K562 (cell line): ENCODE data around the gene CELA1. TPM values are rescaled to one million over a fixed set of nuclear protein-coding genes. Genes with fewer than 3 reads are reported as not detected.

Experiments
- ATAC-seq: fragments of 200-7000 bp; cut with Tn5 transposase; 3 replicates; pipeline ENCODE4 v1.9.1; 2020; ENCODE audit warnings: moderate library complexity
- BruUV-seq: library from RNA; stranded (reverse); fragments of 400-500 nt; replicated peaks from 2 replicates; lab custom pipeline; 2021; lab: Mats Ljungman, UMichigan
- CTCF ChIA-PET: fragments of 300-600 bp; formaldehyde crosslinking; extraction: SDS; loops from one replicate; lab custom pipeline; 2021; ENCODE audit warnings: low intra/inter-chr PET ratio; lab: Yijun Ruan, JAX
- POLR2A ChIA-PET: fragments of 300-600, 350-650 bp; sonication (Branson Sonifier 250); formaldehyde crosslinking; extraction: SDS; loops from one replicate; lab custom pipeline; 2021; ENCODE audit warnings: antibody characterized with exemption, inconsistent platforms; lab: Yijun Ruan, JAX
- DNase-seq, 4 experiments: peaks; one replicate each; pipeline versions ENCODE4 v3.0.0 to v3.0.0-alpha.2; 2011 to 2018; ENCODE audit warnings: low spot score in 3 of 4, mixed read lengths in 3 of 4; ENCODE audit errors: extremely low read depth in 1 of 4
- FAIRE-seq: peaks from 2 replicates; lab custom pipeline; 2011; peaks lifted over from hg19 to GRCh38; lab: Jason Lieb, UNC
- H2AFZ ChIP-seq: 2 replicates; pipeline ENCODE4 v1.6.0; 2011; ENCODE audit warnings: low read depth, low read length, control low read depth, inconsistent platforms
- H3K27ac ChIP-seq: fragments of 200-600 bp; 3 replicates; pipeline ENCODE4 v1.8.0; 2011; ENCODE audit warnings: low read depth, mild to moderate bottlenecking, control low read depth, inconsistent platforms, low read length, moderate library complexity, mixed read lengths; ENCODE audit errors: extremely low read depth
- H3K27me3 ChIP-seq, 2 experiments: fragments of 300-600 bp in 1 of 2; 2 replicates in 1 of 2; 3 replicates in 1 of 2; pipeline versions ENCODE4 v1.6.0 to v1.8.0; 2011; ENCODE audit warnings: inconsistent platforms in 2 of 2, low read length in 2 of 2, mild to moderate bottlenecking in 1 of 2, mixed read lengths in 1 of 2, moderate library complexity in 1 of 2; ENCODE audit not compliant: control insufficient read depth in 2 of 2, insufficient read depth in 2 of 2
- H3K36me3 ChIP-seq: fragments of 300-600 bp; 3 replicates; pipeline ENCODE4 v1.8.0; 2011; ENCODE audit warnings: mild to moderate bottlenecking, low read length, inconsistent platforms; ENCODE audit not compliant: control insufficient read depth, insufficient read depth
- H3K4me1 ChIP-seq, 2 experiments: fragments of 200-600 bp in 1 of 2; replicated peaks in 1 of 2; 2 replicates in 1 of 2; 3 replicates in 1 of 2; pipeline versions ENCODE4 v1.5.1 to v1.8.0; 2011; ENCODE audit warnings: inconsistent platforms in 2 of 2, low read length in 2 of 2, mild to moderate bottlenecking in 1 of 2, mixed read lengths in 1 of 2, moderate library complexity in 1 of 2; ENCODE audit not compliant: control insufficient read depth in 2 of 2, insufficient read depth in 2 of 2
- H3K4me2 ChIP-seq: 2 replicates; pipeline ENCODE4 v1.6.1; 2011; ENCODE audit warnings: low read length, control low read depth, inconsistent platforms, mixed read lengths; ENCODE audit not compliant: insufficient read depth
- H3K4me3 ChIP-seq: fragments of 200-600 bp; sonication (generic), shearing (Covaris generic); 2 replicates; pipeline ENCODE4 v1.5.1; 2016; ENCODE audit warnings: control low read depth, inconsistent platforms
- H3K79me2 ChIP-seq: fragments of 200-600 bp; 3 replicates; pipeline ENCODE4 v1.8.0; 2011; ENCODE audit warnings: low read length, inconsistent platforms; ENCODE audit not compliant: control insufficient read depth, insufficient read depth
- H3K9ac ChIP-seq, 2 experiments: 2 replicates each; pipeline versions ENCODE4 v1.6.0 to v1.6.1; 2011; ENCODE audit warnings: low read depth in 2 of 2, low read length in 2 of 2, control low read depth in 1 of 2, inconsistent platforms in 1 of 2, mild to moderate bottlenecking in 1 of 2, mixed read lengths in 1 of 2; ENCODE audit not compliant: insufficient read depth in 1 of 2
- H3K9me1 ChIP-seq: one replicate; pipeline ENCODE4 v1.6.0; 2011; ENCODE audit warnings: inconsistent platforms, mild to moderate bottlenecking, low read length, moderate library complexity; ENCODE audit not compliant: control insufficient read depth, insufficient read depth
- H3K9me3 ChIP-seq: replicated peaks from 2 replicates; pipeline ENCODE4 v1.5.1; 2011; ENCODE audit warnings: low read depth, low read length, inconsistent platforms; ENCODE audit not compliant: control insufficient read depth, insufficient read depth
- H4K20me1 ChIP-seq: replicated peaks from 2 replicates; pipeline ENCODE4 v1.6.1; 2011; ENCODE audit warnings: low read length, inconsistent platforms, mixed read lengths; ENCODE audit not compliant: control insufficient read depth, insufficient read depth
- CBFA2T3 ChIP-seq: fragments of 450-650 bp; IDR thresholded peaks from 2 replicates; pipeline ENCODE4 v1.6.1; 2017
- ETV1 ChIP-seq: fragments of 450-650 bp; conservative IDR thresholded peaks from 2 replicates; pipeline ENCODE4 v1.6.1; 2016; ENCODE audit warnings: missing genetic modification characterization, control low read depth, low read depth, missing compliant biosample characterization
- FOSL1 ChIP-seq: fragments of 200-800 bp; sonication (Bioruptor generic); conservative IDR thresholded peaks from 2 replicates; pipeline ENCODE4 v1.6.1; 2016; ENCODE audit warnings: missing genetic modification characterization, missing compliant biosample characterization
- PHF8 ChIP-seq: fragments of 200-600 bp; sonication (generic); IDR thresholded peaks from 2 replicates; pipeline ENCODE4 v1.6.1; 2012; ENCODE audit warnings: mixed run types, mild to moderate bottlenecking, inconsistent platforms, low read length, moderate library complexity, borderline replicate concordance
- SRSF3 ChIP-seq: fragments of 200-400 bp; formaldehyde crosslinking; IDR thresholded peaks from 2 replicates; pipeline ENCODE4 v1.6.1; 2016; ENCODE audit warnings: mild to moderate bottlenecking, low read length, moderate library complexity; ENCODE audit not compliant: insufficient read depth
- TOE1 ChIP-seq, 2 experiments: fragments of 450-650 bp in 1 of 2; sonication (generic) in 1 of 2; formaldehyde crosslinking in 1 of 2; IDR thresholded peaks; 2 replicates each; pipeline versions ENCODE4 v1.7.1 to v1.8.0; 2016 to 2022; ENCODE audit warnings: borderline replicate concordance in 2 of 2, mild to moderate bottlenecking in 2 of 2, antibody characterized with exemption in 1 of 2, inconsistent platforms in 1 of 2, low read depth in 1 of 2, missing genetic modification reagents in 1 of 2, moderate library complexity in 1 of 2
- ZNF780A ChIP-seq: fragments of 250-450 bp; sonication (Bioruptor Pico); IDR thresholded peaks from 2 replicates; pipeline ENCODE4 v1.5.0; 2021; ENCODE audit warnings: mild to moderate bottlenecking
- in situ Hi-C: fragments of 300-500 bp; cut with MboI; formaldehyde crosslinking; loops from 4 replicates; pipeline ENCODE4 v1.15.0; 2018; ENCODE audit warnings: inconsistent platforms, mixed read lengths
- intact Hi-C: fragments of 100-400 bp; cut with micrococcal nuclease; formaldehyde crosslinking; loops from 2 replicates; pipeline ENCODE4 v1.14.2; 2022
- polyA plus RNA-seq, 8 experiments: library from polyadenylated mRNA; depleted of rRNA in 4 of 8; stranded (reverse) in 5 of 8; unstranded in 3 of 8; fragments of >200 nt; fragmentation: Nextera tagmentation in 2 of 8; fragmentation: Illumina TruSeq in 1 of 8; extraction: Ambion mirVana in 2 of 8; extraction: Trizol in 1 of 8; gene quantifications; 2 replicates each; pipeline versions ENCODE4 v1.2.1 to v1.2.3, GENCODE V29; 2011 to 2014; ENCODE audit warnings: inconsistent platforms in 1 of 8, missing spikeins in 1 of 8
- total RNA-seq, 7 experiments: library from RNA; depleted of rRNA in 6 of 7; stranded (reverse); fragments of >200 nt in 6 of 7; fragmentation: Illumina TruSeq in 2 of 7; extraction: Trizol in 2 of 7; gene quantifications; 2 replicates each; pipeline versions ENCODE4 v1.2.1 to v1.2.3, GENCODE V29; 2011 to 2021; ENCODE audit warnings: low replicate concordance in 1 of 7

The CELA1 gene
- total and polyA plus RNA-seq, 9 of the 15 experiments (the other 6 are each of a cell fraction or from before 2014, with no cell fraction given), result 0.06 to 0.27 (median 0.22) TPM; not detected in 6

DNA sequence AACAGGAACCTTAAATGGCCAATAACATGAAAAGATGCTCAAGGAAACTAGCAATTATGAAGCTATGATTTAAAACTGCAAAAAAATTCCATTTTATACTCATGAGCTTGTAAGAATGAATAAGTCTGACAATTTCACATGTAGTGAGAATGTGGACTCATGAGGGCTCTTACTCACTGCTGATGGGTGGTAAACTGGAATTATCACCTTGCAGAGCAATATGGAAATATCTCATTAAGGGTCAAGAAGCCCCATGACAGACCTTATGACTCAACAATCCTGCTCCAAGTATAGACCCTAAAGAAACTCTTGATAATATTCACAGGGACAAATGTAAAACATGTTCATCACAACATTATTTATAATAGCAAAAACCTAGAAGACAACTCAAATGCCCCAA is 52.8 kb downstream of the CELA1 start:
- Histone ChIP-seq H3K9me1 (no peaks in the 10 kb centered on the region), H3K9me3 (no peaks in the 10 kb centered on the region), H3K4me2 (no peak overlapping the region), H3K4me3 (no peak overlapping the region), H3K79me2 (no peaks in the 10 kb centered on the region), H2AFZ (no peak overlapping the region), H4K20me1 (no peaks in the 10 kb centered on the region), H3K36me3 (no peaks in the 10 kb centered on the region), H3K27me3 (no peaks in the 10 kb centered on the region), H3K9ac (no peak overlapping the region), H3K27ac (no peak overlapping the region), H3K4me1 (no peaks in the 10 kb centered on the region)
- ATAC-seq, result no peak
- POLR2A ChIA-PET, result interaction anchor here (1.0 kb wide), 1 partner anchor 68 kb away, joined by 4 read pairs; no protein-coding TSS in a partner anchor
- no peak for TF ChIP-seq TOE1 (IDR thresholded peaks at IDR 0.05; ENCODE audit: borderline replicate concordance)
- no peak for TF ChIP-seq TOE1 (CRISPR knock-in tag; IDR thresholded peaks at IDR 0.05; ENCODE audit: borderline replicate concordance, low read depth)
- TF ChIP-seq CBFA2T3, result peak; percentile 43; the same call in 1 of the 2 replicates
- TF ChIP-seq ETV1 (tag), result no peak
- TF ChIP-seq ZNF780A (CRISPR knock-in tag), result no peak
- TF ChIP-seq PHF8, result no peak
- TF ChIP-seq SRSF3, result no peak
- TF ChIP-seq FOSL1, result peak; percentile 43; the same call in 1 of the 2 replicates
- FAIRE-seq, result no peak
- peak in 1 of 4 experiments; percentile 47 for DNase-seq
- in situ Hi-C loops (no loop called here), intact Hi-C loops (loop anchor here (5.0 kb wide), 1 partner anchor 49 kb away; no protein-coding TSS in a partner anchor)
- CTCF ChIA-PET, result interaction anchor here (0.6 kb wide), 1 partner anchor 28 kb away, joined by 4 read pairs; no protein-coding TSS in a partner anchor
- no TSS peak for BruUV-seq
